Measurements from ENCODE around the gene PPP3CA. TPM values are rescaled to one million over a fixed set of nuclear protein-coding genes. Genes with fewer than 3 reads are reported as not detected.

PPP3CA gene
- total and polyA plus RNA-seq, 2 of the 8 experiments (the other 6 are each of a cell fraction or from before 2014, with no cell fraction given): 7.9 to 35.0 TPM

DNA sequence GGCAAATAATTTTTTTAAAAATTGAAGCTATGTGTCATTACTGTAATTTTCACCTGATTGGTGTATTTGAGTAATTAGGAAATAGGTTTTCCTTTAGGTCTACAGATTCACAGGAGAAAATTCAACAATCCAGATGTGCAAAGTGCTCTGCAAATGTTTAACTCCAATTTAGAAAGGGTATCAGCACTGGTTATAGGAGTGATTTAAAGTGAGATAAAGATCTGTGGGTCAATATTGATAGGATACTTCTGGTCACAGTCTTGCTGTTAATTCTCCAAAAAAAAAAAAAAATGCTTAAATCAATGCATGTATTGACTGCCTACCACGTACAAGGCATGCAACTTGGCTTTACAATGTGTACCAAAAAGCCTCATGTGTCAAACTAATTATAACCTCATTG is 271.3 kb downstream of the PPP3CA start:
- H3K36me3 ChIP-seq (ENCODE audit: control insufficient read depth in 2 of 4, insufficient read depth in 4 of 4, low read length in 3 of 4): no peaks in the 10 kb centered on the region
- H3K9ac ChIP-seq (replicated peaks in 1 of 4; ENCODE audit: extremely low read depth in 1 of 4, low read depth in 3 of 4, low read length in 3 of 4): no peak overlapping the region
- H3K56ac ChIP-seq (replicated peaks; ENCODE audit: insufficient read length, low read depth, low read length): no peak overlapping the region
- POLR2A ChIA-PET (ENCODE audit: partially characterized antibody): no interaction called here
- H3K4ac ChIP-seq (replicated peaks; ENCODE audit: insufficient read length, low read depth, low read length): no peak overlapping the region
- no peak overlapping the region for H3K18ac ChIP-seq (ENCODE audit: extremely low read depth, low read length)
- no peak overlapping the region for H2BK120ac ChIP-seq (replicated peaks; ENCODE audit: low read depth, low read length)
- TF ChIP-seq POLR2AphosphoS5 (IDR thresholded peaks at IDR 0.05; ENCODE audit: low read depth, low read length): no peak
- no peak overlapping the region for H3K4me3 ChIP-seq (ENCODE audit: extremely low read depth in 1 of 4, insufficient read depth in 2 of 4, low read depth in 3 of 4, low read length in 4 of 4)
- no peak overlapping the region for H2BK12ac ChIP-seq (ENCODE audit: low read depth, low read length)
- H2BK15ac ChIP-seq (ENCODE audit: low read length): no peak overlapping the region
- H3K79me2 ChIP-seq (ENCODE audit: control insufficient read depth in 1 of 2, insufficient read depth in 2 of 2, low read length in 2 of 2): no peaks in the 10 kb centered on the region
- no peaks in the 10 kb centered on the region for H3K27me3 ChIP-seq (replicated peaks in 1 of 4; ENCODE audit: control insufficient read depth in 3 of 4, extremely low read depth in 1 of 4, insufficient read depth in 3 of 4, low read length in 3 of 4)
- H3K23ac ChIP-seq (ENCODE audit: insufficient read length): no peak overlapping the region
- no peak overlapping the region for H2BK5ac ChIP-seq (ENCODE audit: low read depth, low read length)
- H2BK20ac ChIP-seq (ENCODE audit: low read length): no peak overlapping the region
- H4K5ac ChIP-seq (ENCODE audit: insufficient read length, low read depth, low read length): no peak overlapping the region
- H2AFZ ChIP-seq (ENCODE audit: low read length): no peak overlapping the region
- H3K79me1 ChIP-seq (ENCODE audit: low read depth, low read length): no peaks in the 10 kb centered on the region
- 79% methylated on average over 1 of the region's 1 CpG; no CpG with 5 or more reads in 1 of the 2 experiments for WGBS, 2 experiments (ENCODE audit: extremely low coverage in 1 of 2, insufficient coverage in 1 of 2, insufficient read length in 1 of 2, insufficient replicate concordance in 2 of 2, low coverage in 1 of 2, low lambda C conversion rate in 2 of 2, missing lambda C conversion rate in 1 of 2)
- H2AK5ac ChIP-seq (ENCODE audit: low read depth, low read length): no peak overlapping the region
- no peak overlapping the region for H3K14ac ChIP-seq (ENCODE audit: insufficient read length)
- no peak overlapping the region for H4K91ac ChIP-seq (replicated peaks; ENCODE audit: insufficient read length, low read length)
- H4K8ac ChIP-seq (ENCODE audit: extremely low read depth, insufficient read depth, low read length): no peak overlapping the region
- no peaks in the 10 kb centered on the region for H4K20me1 ChIP-seq (replicated peaks in 1 of 2; ENCODE audit: control insufficient read depth in 1 of 2, insufficient read depth in 2 of 2, low read length in 2 of 2)
- DNase-seq (ENCODE audit: low read depth in 1 of 2, low spot score in 2 of 2) (no peak), FAIRE-seq (no peak)
- H3K4me1 ChIP-seq (replicated peaks in 1 of 4; ENCODE audit: control insufficient read depth in 3 of 4, insufficient read depth in 4 of 4, low read length in 3 of 4): no peaks in the 10 kb centered on the region
- no peak overlapping the region for H3K4me2 ChIP-seq (ENCODE audit: insufficient read depth in 1 of 2, low read depth in 2 of 2, low read length in 2 of 2)
- H3K27ac ChIP-seq (ENCODE audit: low read depth, low read length): no peak overlapping the region
- H3K23me2 ChIP-seq (ENCODE audit: low read depth, low read length): no peaks in the 10 kb centered on the region
- H3K9me3 ChIP-seq (ENCODE audit: insufficient read depth in 2 of 2, low read depth in 1 of 2, low read length in 1 of 2): no peaks in the 10 kb centered on the region
- CTCF ChIA-PET (ENCODE audit: partially characterized antibody): interaction anchor here (0.7 kb wide), 1 partner anchor 393 kb away, joined by 3 read pairs; no protein-coding TSS in a partner anchor

Measured in H1 (cell line).